Heart left ventricle (tissue), 13 donors: Measurements from ENCODE around the gene PTH2.

Experiments
- CTCF ChIP-seq, 12 donors: fragments of 200-600 bp; sonication (generic) in 4 of 12; IDR thresholded peaks; one replicate each; pipeline versions ENCODE4 v1.5.0 to v1.8.0; 2018 to 2022; ENCODE audit warnings: antibody characterized with exemption in 12 of 12, mild to moderate bottlenecking in 5 of 12
- POLR2A ChIP-seq, 2 donors: fragments of 450-650 bp; IDR thresholded peaks; one replicate each; pipeline ENCODE4 v1.6.1; 2017; ENCODE audit warnings: antibody characterized with exemption in 2 of 2, mild to moderate bottlenecking in 2 of 2, moderate library complexity in 2 of 2
- donor health status: ischemic (EF 13 %, LVEDD 7.1; RV severe dilation, severe dysfunction).
- donor health status: DM: no; HTN: yes; CAD: no.
- donor health status: DM: no; HTN: no; CAD: no.
- donor health status: ischemic (EF 25% LVEDD 6.9; RV normal size, moderate dysfunction).
- donor health status: ischemic (EF 25% LVEDD 5.7; RV mildly dilated, moderate dysfunction).
- donor health status: ischemic (EF 35%, LVEDD 5.7; RV mildly dilated, moderate dysfunction).
- donor health status: nonischemic (EF 11% LVEDD 7.7; RV severe dilation, severe dysfunction).
- donor health status: DM: yes; HTN: yes; CAD: no.
- donor health status: PGD.
- donor health status: ischemic (EF 29% LVEDD 5.4; RV normal size, mild dysfunction).
- donor health status: nonischemic (EF 23%, LVEDD 6.1; RV moderate dilation, normal function).

GRCh38 chr19:49382639-49383038 lies 40.6 kb downstream of the PTH2 start:
- TF ChIP-seq CTCF (IDR thresholded peaks at IDR 0.05), result no peak
- no peak for TF ChIP-seq POLR2A (IDR thresholded peaks at IDR 0.05)
